PC-3 (cell line): ENCODE data around the gene SIN3B. TPM values are rescaled to one million over a fixed set of nuclear protein-coding genes. Genes with fewer than 3 reads are reported as not detected.

Experiments
- ATAC-seq: fragments of 200-7000 bp; cut with Tn5 transposase; 2 replicates; pipeline ENCODE4 v1.9.1; 2020; ENCODE audit warnings: mild to moderate bottlenecking, moderate library complexity
- BruUV-seq: library from RNA; stranded (reverse); fragments of 400-500 nt; replicated peaks from 2 replicates; lab custom pipeline; 2021; lab: Mats Ljungman, UMichigan
- CTCF ChIA-PET: fragments of 300-600 bp; sonication (Branson Sonifier 250); formaldehyde crosslinking; loops from one replicate; lab custom pipeline; 2022; ENCODE audit warnings: antibody characterized with exemption; lab: Charles Lee
- POLR2A ChIA-PET: fragments of 300-600 bp; sonication (Branson Sonifier 250); formaldehyde crosslinking; loops from one replicate; lab custom pipeline; 2022; ENCODE audit warnings: antibody characterized with exemption; ENCODE audit not compliant: unreplicated experiment; lab: Charles Lee
- DNase-seq: peaks from one replicate; pipeline ENCODE4 v3.0.0-alpha.2; 2015
- H2AFZ ChIP-seq: fragments of 300-600 bp; sonication (generic); 2 replicates; pipeline ENCODE4 v1.6.0; 2016; ENCODE audit warnings: antibody characterized with exemption, low read length
- H3F3A ChIP-seq: fragments of 300-600 bp; sonication (generic); one replicate; pipeline ENCODE4 v1.6.0; 2017; ENCODE audit warnings: antibody characterized with exemption, low read length, control low read depth, mild to moderate bottlenecking; ENCODE audit not compliant: unreplicated experiment
- H3K27ac ChIP-seq: fragments of 300-600 bp; sonication (generic); 2 replicates; pipeline ENCODE4 v1.5.1; 2016; ENCODE audit warnings: mild to moderate bottlenecking, low read length
- H3K27me3 ChIP-seq: fragments of 300-600 bp; sonication (generic); 2 replicates; pipeline ENCODE4 v1.6.1; 2016; ENCODE audit warnings: low read length, mixed read lengths
- H3K36me3 ChIP-seq: fragments of 300-600 bp; sonication (generic); 2 replicates; pipeline ENCODE4 v1.6.1; 2016; ENCODE audit warnings: low read depth, mixed run types, low read length, mixed read lengths
- H3K4me1 ChIP-seq: fragments of 300-600 bp; sonication (generic); 2 replicates; pipeline ENCODE4 v1.5.1; 2016; ENCODE audit warnings: low read length; ENCODE audit not compliant: insufficient read depth
- H3K4me2 ChIP-seq: fragments of 300-600 bp; sonication (generic); 2 replicates; pipeline ENCODE4 v1.6.0; 2016; ENCODE audit warnings: low read length
- H3K4me3 ChIP-seq: fragments of 300-600 bp; sonication (generic); 2 replicates; pipeline ENCODE4 v1.5.1; 2016; ENCODE audit warnings: mild to moderate bottlenecking, low read length, mixed read lengths
- H3K79me2 ChIP-seq: fragments of 300-600 bp; sonication (generic); 2 replicates; pipeline ENCODE4 v1.6.1; 2017; ENCODE audit warnings: low read length, mixed read lengths
- H3K9ac ChIP-seq: fragments of 300-600 bp; sonication (generic); 2 replicates; pipeline ENCODE4 v1.6.0; 2016; ENCODE audit warnings: mild to moderate bottlenecking, low read length
- H3K9me2 ChIP-seq: fragments of 300-600 bp; sonication (generic); replicated peaks from 2 replicates; pipeline ENCODE4 v1.6.1; 2016; ENCODE audit warnings: mixed run types, low read length, mixed read lengths
- H3K9me3 ChIP-seq: fragments of 300-600 bp; sonication (generic); 2 replicates; pipeline ENCODE4 v1.6.1; 2016; ENCODE audit warnings: low read length, mixed read lengths
- H4K20me1 ChIP-seq: fragments of 300-600 bp; sonication (generic); 2 replicates; pipeline ENCODE4 v1.6.1; 2016; ENCODE audit warnings: low read length, mixed read lengths
- CTCF ChIP-seq: fragments of 300-600 bp; sonication (generic); conservative IDR thresholded peaks from 2 replicates; pipeline ENCODE4 v1.5.1; 2017; ENCODE audit warnings: antibody characterized with exemption, low read depth, mild to moderate bottlenecking, low read length
- EZH2 ChIP-seq: fragments of 300-600 bp; sonication (generic); IDR thresholded peaks from one replicate; pipeline ENCODE4 v1.6.1; 2017; ENCODE audit warnings: antibody characterized with exemption, mild to moderate bottlenecking, low read length; ENCODE audit not compliant: unreplicated experiment
- EZH2phosphoT487 ChIP-seq: fragments of 300-600 bp; sonication (generic); IDR thresholded peaks from 2 replicates; pipeline ENCODE4 v1.6.1; 2018; ENCODE audit warnings: mild to moderate bottlenecking, antibody characterized with exemption, low read length, borderline replicate concordance
- intact Hi-C: fragments of 100-400 bp; cut with micrococcal nuclease; formaldehyde crosslinking; loops from 2 replicates; pipeline ENCODE4 v1.9.0; 2023
- total RNA-seq: library from RNA; depleted of rRNA; stranded (reverse); fragments of >200 nt; gene quantifications from 2 replicates; pipeline ENCODE4 v1.2.3, GENCODE V29; 2014

The SIN3B gene
- total RNA-seq, 1 experiment from 2014 or later: 46.4 TPM

GRCh38 chr19:16896146-16897028 lies 67.2 kb downstream of the SIN3B start:
- no TSS peak for BruUV-seq
- Histone ChIP-seq H3K27ac (no peak overlapping the region), H2AFZ (peak overlapping the region; percentile 93), H3K4me1 (peaks cover 6% of the 10 kb centered on the region; the same call in 1 of the 2 replicates), H3K4me3 (peak overlapping the region; percentile 76), H4K20me1 (no peaks in the 10 kb centered on the region), H3K4me2 (peak overlapping the region; percentile 100), H3K79me2 (no peaks in the 10 kb centered on the region), H3K9me2 (no peaks in the 10 kb centered on the region), H3F3A (no peaks in the 10 kb centered on the region), H3K9ac (peak overlapping the region; percentile 59), H3K9me3 (no peaks in the 10 kb centered on the region), H3K27me3 (no peaks in the 10 kb centered on the region), H3K36me3 (no peaks in the 10 kb centered on the region)
- DNase-seq (no peak), ATAC-seq (peak; percentile 41)
- TF ChIP-seq CTCF (no peak), EZH2 (no peak), EZH2phosphoT487 (no peak)
- intact Hi-C loops: loop anchor here (10.0 kb wide), 2 partner anchors 62 to 158 kb away; no protein-coding TSS in a partner anchor
- POLR2A ChIA-PET: interaction anchor here (0.5 kb wide), 1 partner anchor 124 kb away, joined by 3 read pairs; no protein-coding TSS in a partner anchor
- CTCF ChIA-PET: no interaction called here

GRCh38 chr19:16897029-16897855 lies 68.0 kb downstream of the SIN3B start:
- Histone ChIP-seq H3K9me3 (no peaks in the 10 kb centered on the region), H3K4me2 (peak overlapping the region; percentile 66), H3K4me1 (peaks cover 6% of the 10 kb centered on the region; the same call in 1 of the 2 replicates), H4K20me1 (no peaks in the 10 kb centered on the region), H3K79me2 (no peaks in the 10 kb centered on the region), H3K4me3 (peak overlapping the region; percentile 54), H3K27ac (no peak overlapping the region), H2AFZ (peak overlapping the region; percentile 74), H3K9ac (no peak overlapping the region), H3K36me3 (no peaks in the 10 kb centered on the region), H3K9me2 (no peaks in the 10 kb centered on the region), H3F3A (no peaks in the 10 kb centered on the region), H3K27me3 (no peaks in the 10 kb centered on the region)
- CTCF ChIA-PET: interaction anchor here (0.6 kb wide), 1 partner anchor 98 kb away, joined by 5 read pairs; no protein-coding TSS in a partner anchor
- DNase-seq (peak; percentile 76), ATAC-seq (peak; percentile 70)
- BruUV-seq: no TSS peak
- TF ChIP-seq EZH2 (no peak), EZH2phosphoT487 (no peak), CTCF (no peak)
- intact Hi-C loops: loop anchor here (10.0 kb wide), 2 partner anchors 62 to 158 kb away; no protein-coding TSS in a partner anchor
- POLR2A ChIA-PET: no interaction called here
